Fibroblast of skin of left biceps (primary cell): ENCODE results near the gene SNRNP200.
"Not testable (repeated sequence)": the region's sequence is repeated elsewhere in the genome, so short reads cannot be mapped to it uniquely, and the experiment has no call there.

Experiments used
- DNase-seq, 2 experiments: peaks; one replicate each; pipeline ENCODE4 v3.0.0-alpha.2; 2013; ENCODE audit warnings: low read depth in 2 of 2

Gene SNRNP200

GRCh38 chr2:96325041-96325883, 19.9 kb upstream of the SNRNP200 start, which contains the start of gene ITPRIPL1:
Gene ITPRIPL1, plus strand, starts transcription at chr2:96325317. Its CDS starts 523 bp downstream, at chr2:96325840.
- DNase-seq = no peak

GRCh38 chr2:96324721-96325040, 19.3 kb upstream of the SNRNP200 start:
- DNase-seq = no peak

- DNase-seq = no peak
Observed at GRCh38 chr2:96323849-96324248, 18.5 kb upstream of the SNRNP200 start.

DNA sequence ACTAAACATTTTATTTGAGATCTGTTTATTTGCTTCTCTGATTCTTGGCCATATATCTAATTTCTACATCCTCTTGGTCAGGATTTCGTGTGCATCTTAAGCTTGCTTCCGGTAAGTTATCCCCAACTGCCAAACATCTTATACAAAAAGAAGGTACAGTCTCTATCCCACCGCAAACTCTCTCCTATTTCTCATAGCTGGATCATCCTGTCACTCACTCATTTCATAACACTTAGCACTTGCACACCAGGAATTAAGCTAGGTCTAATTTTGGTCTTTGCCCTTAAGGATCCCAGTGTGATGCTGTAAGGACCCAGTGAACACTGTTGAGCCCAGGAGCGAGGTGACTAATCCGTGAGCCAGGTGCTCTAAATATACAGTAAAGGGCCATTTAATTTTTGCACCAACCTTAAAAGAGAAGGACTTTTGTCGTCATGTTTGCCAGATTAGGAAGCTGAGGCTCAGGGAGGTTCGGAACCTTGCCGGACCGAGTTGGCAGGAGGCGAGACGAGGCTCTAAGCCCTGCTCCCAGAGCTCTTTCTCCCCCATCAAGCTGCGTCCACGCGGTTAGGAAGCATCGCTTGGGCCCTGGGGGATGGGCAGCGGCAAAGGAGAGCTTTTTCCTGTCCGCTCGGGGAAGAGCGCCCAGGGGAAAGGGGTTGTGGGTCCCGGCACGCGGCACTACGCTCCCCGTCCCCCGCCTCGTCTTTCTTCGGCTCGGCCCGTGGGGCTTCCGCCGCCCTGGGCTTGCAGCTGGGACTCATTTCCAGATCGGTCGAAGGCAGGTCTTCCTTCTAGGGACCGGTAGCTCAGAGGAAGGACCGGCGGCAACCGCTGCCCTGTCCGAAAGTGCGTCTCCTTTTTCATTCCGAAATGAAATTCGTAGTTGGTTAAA, 15.6 kb upstream of the SNRNP200 start:
- no peak for DNase-seq

GRCh38 chr2:96320326-96320725, 15.0 kb upstream of the SNRNP200 start:
- DNase-seq = no peak

DNA sequence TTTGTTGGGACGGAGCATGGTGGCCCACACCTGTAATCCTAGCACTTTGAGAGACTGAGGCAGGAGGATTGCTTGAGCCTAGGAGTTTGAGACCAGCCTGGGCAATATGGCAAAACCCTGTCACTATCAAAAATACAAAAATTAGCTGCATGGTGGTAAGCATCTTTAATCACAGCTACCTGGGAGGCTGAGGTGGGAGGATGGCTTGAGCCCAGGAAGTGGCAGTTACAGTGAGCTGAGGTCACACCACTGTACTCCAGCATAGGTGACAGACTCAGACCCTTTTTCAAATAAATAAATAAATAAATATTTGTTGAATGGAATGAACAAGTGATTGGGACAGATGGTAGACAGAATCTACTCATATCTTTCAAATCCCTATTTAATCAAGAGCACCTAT, 14.1 kb upstream of the SNRNP200 start:
- DNase-seq = no peak

DNA sequence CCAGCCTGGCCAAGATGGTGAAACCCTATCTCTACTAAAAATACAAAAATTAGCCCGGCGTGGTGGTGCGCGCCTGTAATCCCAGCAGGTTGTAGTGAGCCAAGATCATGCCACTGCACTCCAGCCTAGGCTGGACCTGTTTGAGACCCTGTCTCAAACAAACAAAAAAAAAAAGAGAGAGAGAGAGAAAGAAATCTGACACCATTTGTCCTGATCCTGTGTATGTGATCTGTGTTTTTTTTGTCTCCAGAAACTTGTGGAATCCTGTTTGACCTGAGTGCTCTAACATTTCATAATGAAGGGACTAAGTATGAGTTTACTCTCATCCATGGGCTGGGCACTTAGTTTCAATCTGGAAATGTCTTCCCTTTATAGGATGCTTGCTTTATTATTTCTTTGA, 13.4 kb upstream of the SNRNP200 start:
- no peak for DNase-seq

DNA sequence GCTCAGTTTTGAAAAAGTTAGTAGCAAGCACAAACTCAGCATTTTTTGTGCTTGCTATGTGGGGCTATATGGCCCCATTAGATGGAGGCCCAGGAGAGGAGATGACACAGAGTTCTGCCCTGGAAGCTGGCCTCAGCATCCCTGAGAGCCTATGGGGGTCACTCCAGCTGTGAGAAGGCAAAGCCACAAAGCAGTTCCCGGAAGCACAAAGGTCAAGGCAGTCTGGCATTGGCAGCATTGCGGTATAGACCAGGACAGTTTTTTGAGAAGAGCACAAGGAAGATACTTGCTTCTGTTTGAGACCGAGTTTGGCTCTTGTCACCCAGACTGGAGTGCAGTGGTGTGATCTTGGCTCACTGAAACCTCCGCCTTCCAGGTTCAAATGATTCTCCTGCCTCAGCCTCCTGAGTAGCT, 12.2 kb upstream of the SNRNP200 start:
- DNase-seq = no peak

DNA sequence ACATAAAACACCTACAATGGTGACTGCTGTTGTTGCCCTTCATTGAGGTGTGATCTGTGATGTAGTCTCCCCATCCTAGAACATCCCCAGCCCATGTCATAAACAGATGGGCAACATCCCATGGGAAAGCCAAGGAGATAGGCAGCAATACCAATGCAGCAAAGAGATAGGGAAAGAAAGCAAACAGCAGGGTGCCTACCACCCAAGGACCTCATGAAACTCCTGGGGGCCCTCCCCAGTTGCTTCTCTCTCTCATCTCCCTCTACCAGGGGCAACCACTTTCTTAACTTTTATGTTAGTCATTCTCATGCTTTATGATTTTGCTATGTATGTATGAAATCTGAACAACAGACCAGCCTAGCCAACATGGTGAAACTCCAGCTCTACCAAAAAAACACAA, 11.7 kb upstream of the SNRNP200 start:
- no peak for DNase-seq

- peak; percentile 12 to 23 for DNase-seq
Observed at GRCh38 chr2:96315400-96316071, 10.2 kb upstream of the SNRNP200 start.

DNA sequence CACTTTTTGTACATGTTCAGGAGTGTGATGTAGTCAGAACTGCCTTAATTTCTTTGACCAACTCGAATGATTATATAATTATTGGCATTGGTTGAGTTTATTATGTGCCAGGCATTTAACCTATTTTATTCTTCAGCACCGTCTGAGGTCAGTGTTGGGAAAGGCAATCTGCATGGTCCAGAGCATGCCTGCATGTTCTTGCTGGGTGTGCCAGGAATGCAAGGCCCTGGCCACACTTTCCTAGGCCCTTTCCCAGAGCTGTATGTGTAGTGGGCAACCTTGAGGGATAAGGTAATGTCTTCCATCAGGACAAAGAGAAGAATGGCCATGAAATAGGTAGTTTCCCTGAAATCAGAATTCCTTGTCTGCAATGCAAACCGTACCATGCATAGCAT, 9.7 kb upstream of the SNRNP200 start:
- DNase-seq = no peak

- DNase-seq = no peak
Observed at GRCh38 chr2:96308248-96308647, 2.9 kb upstream of the SNRNP200 start.

- DNase-seq = no peak
Observed at GRCh38 chr2:96306370-96306769, 1.0 kb upstream of the SNRNP200 start.

- no peak for DNase-seq
Observed at GRCh38 chr2:96305979-96306308, 598 bp upstream of the SNRNP200 start.

GRCh38 chr2:96304606-96305005, 740 bp downstream of the SNRNP200 start:
- DNase-seq = no peak

DNA sequence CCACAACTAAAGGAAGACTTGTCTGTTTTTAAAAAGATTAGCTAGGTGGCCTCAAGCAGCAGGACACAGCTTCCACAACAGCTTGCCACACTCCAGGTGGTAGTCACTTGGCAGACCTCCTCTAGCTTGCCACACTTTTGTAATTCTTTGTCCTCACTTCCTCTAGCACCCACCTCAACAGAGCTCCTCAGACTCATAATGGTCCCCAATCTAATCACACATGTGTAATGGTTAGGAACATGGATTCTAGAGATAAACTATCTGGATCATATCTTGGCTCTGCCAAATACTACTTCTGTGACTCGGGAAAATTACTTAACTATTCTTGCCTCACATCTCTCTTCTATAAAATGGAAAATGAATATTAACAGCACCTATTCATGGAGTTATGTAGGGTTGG, 3.5 kb downstream of the SNRNP200 start:
- no peak for DNase-seq

- DNase-seq = no peak
Observed at GRCh38 chr2:96296925-96297324, 8.4 kb downstream of the SNRNP200 start.

DNA sequence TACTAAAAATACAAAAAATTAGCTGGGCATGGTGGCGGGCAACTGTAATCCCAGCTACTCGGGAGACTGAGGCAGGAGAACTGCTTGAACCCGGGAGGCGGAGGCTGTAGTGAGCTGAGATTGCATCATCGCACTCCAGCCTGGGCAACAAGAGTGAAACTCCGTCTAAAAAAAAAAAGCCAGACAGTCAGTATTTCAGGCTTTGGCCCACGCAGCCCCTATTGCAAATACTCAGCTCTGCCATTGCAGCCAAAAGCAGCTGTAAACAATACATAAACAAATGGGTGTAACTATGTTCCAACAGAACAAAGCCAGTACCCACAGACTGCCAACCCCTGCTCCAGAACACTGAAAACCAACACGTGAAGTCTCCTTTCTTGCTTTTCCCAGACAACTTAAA, 11.1 kb downstream of the SNRNP200 start:
- not testable (repeated sequence) for DNase-seq

DNA sequence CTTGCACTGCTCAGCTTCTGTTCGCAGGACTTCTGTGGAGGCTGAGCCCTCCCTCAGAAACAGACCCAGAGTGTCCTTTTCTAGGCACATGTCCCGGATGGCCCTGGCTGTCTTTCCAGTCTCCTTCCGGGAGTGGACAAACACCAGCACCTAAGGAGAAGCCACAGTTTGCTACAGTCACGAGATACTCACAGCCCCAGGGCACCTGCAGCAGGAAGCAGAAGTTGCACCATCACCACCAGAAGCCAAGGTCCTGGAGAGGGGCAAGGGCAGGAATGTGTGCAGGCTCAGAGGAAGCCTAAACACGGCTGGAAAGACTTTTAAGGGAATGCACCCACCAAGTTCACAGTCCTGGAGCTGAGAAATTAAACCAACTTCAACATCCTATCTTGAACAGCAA, 13.6 kb downstream of the SNRNP200 start:
- DNase-seq = no peak

- no peak for DNase-seq
Observed at GRCh38 chr2:96287273-96287856, 18.0 kb downstream of the SNRNP200 start.

DNA sequence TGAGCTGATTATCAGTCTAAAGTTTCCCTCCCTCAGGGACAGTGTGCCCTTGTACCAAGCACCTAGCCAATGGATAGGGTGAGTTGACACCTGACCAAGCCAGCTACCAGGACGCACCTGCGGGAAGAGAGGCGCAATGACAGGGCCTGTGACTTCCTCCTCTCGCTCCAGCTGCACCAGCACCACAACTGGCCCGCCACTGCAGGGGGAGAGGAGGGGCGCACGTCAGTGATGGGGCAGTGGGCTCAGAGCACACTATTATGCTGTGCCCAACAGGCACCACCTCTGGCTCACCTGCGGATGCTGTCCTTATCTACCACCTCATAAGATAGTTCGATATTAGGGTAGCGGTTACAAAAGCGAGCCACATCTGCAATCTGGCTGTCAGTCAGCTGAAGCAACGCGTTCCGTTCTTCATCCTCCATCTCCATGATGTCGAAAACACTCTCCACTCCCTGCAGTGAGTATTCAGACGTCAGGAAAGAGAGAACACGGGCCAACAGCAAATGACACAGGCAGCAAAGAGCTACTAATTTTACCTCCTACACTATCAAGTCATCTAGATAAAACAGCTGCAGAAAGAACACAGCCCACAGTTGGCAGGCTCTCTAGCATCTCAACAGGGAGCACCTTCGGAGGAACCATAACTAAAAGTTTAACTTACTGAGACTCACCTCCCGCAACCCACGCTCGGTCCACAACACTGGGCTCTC, 28.4 kb downstream of the SNRNP200 start:
- no peak for DNase-seq
